Measurements from ENCODE around the gene SEMA4C. TPM values are rescaled to one million over a fixed set of nuclear protein-coding genes. Genes with fewer than 3 reads are reported as not detected.
A peak's percentile ranks its signal among the peaks of the same experiment; 100 is the strongest.

The SEMA4C gene
- total RNA-seq, 1 donor from 2014 or later = 25.6 TPM

DNA sequence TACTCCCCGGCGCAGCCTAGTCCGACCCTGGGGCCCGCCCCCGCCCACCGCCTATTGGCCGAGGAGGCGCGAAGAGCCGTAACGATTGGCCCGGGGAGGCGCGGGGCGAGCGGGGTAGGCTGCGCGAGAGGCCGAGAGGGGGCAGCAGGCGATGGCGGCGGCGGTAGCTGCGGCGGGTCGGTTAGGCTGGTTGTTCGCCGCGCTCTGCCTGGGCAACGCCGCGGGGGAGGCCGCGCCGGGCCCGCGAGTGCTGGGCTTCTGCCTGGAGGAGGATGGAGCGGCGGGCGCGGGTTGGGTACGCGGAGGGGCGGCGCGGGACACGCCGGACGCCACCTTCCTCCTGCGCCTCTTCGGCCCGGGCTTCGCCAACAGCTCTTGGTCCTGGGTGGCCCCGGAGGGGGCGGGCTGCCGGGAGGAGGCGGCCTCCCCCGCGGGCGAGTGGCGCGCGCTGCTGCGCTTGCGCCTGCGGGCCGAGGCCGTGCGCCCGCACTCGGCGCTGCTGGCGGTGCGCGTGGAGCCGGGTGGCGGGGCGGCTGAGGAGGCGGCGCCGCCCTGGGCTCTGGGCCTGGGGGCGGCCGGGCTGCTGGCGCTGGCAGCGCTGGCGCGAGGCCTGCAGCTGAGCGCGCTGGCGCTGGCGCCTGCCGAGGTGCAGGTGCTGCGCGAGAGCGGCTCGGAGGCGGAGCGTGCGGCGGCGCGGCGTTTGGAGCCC, 53.6 kb downstream of the SEMA4C start, which contains the start of gene CNNM3:
Gene CNNM3, plus strand, starts transcription at position 142 of the 709 bp plus-strand sequence. Its CDS starts 10 bp downstream, at position 152.
- intact Hi-C loops (cut with DNase I) = no loop called here
- DNase-seq (ENCODE audit: low spot score) = peak; percentile 99

DNA sequence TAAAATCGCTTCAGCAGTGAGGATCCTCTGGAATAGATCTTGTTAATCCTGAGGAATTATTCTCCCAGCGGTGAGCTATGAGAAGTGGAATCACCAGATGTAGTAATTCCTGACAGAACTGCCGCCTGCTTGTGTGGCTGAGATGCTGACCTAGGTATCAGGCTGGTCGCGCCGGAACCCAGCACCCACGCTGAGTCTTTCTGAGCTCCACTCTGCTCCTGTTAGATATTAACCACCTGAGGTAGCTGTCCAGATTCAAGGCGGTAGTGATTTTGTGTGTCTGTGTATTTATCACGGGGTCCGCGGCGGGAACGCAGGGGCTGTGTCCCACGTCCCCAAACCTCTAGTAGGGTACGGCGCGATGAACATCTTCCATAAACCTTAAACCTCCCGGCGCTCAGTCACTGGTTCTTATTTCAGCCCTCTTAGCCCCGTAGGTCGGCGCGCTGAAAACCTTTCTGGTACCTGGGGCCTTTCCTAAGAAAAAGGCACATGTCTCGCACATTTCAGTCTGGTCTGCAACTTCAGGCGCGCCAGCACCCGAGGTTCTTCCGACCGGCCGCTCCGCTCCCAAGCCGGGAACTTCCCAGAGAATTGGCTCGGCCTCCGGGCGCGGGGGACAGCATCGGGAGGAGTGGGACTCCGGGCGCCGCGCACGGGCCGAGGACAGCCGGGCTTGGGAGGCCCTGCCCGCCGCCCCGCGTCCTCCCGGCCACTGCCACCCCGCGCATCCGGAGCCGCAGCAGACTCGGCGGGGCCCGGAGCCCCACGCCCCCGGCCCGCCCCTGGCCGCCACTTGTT, 54.4 kb downstream of the SEMA4C start:
- intact Hi-C loops (cut with DNase I) = no loop called here
- DNase-seq (ENCODE audit: low spot score) = no peak

DNA sequence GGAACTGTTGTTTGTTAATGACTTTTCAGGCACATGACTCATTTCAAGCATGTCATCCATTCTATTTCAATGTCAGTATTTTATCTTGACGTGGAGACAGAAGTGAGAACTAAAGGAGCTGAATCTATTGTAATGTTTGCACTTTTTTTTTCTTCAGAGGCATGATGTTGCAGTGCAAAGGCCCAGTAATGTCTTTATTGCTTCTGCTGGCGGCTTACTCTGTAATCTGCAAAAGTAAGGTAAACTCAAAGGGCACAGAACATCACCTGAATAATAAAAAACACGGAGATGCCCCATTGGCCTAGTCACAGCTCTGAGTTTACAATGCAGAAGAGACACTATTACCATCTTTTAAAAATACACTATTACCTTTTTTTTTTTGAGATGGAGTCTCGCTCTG, 56.2 kb downstream of the SEMA4C start:
- intact Hi-C loops (cut with DNase I) = no loop called here
- no peak for DNase-seq (ENCODE audit: low spot score)

DNA sequence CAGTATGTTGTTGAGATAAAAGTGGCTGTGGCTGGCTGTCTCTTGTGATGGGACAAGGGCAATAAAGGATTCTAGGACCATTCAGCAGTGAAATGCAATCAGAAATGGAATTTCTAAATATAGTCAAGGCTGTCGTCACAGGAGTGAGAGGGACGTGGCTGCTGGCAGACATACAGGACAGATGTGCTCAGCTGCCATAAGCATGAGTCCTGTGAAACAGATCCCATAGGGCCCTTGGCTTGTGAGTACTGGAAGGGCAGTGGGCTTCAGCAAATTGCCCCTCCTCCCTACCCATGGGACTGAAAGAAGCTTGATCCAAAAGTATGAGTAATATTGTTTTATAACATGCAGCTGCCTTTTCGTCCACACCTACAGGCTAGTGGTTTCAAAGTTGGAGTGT, 58.0 kb downstream of the SEMA4C start:
- intact Hi-C loops (cut with DNase I) = no loop called here
- no peak for DNase-seq (ENCODE audit: low spot score)

DNA sequence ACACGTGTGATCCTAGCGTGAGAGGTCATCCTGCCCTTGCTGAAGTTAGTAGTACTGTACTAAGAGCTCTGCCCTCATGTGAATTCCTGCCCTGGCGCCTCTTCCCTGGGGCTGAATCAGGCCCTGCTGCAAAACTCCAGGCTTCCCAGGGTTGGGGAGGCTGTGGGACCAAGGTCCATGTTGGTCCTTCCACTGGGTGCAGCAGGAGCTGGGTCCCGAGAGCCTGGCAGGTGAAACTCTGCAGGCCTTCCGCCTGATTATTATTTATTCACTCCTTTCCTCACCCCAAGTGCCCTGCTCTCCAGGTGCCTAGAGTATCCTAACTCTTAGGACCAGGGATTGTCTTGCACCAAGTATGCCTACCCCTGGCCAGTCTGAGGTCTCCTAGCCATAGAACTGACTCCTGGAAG, 59.1 kb downstream of the SEMA4C start:
- intact Hi-C loops (cut with DNase I) = no loop called here
- no peak for DNase-seq (ENCODE audit: low spot score)

DNA sequence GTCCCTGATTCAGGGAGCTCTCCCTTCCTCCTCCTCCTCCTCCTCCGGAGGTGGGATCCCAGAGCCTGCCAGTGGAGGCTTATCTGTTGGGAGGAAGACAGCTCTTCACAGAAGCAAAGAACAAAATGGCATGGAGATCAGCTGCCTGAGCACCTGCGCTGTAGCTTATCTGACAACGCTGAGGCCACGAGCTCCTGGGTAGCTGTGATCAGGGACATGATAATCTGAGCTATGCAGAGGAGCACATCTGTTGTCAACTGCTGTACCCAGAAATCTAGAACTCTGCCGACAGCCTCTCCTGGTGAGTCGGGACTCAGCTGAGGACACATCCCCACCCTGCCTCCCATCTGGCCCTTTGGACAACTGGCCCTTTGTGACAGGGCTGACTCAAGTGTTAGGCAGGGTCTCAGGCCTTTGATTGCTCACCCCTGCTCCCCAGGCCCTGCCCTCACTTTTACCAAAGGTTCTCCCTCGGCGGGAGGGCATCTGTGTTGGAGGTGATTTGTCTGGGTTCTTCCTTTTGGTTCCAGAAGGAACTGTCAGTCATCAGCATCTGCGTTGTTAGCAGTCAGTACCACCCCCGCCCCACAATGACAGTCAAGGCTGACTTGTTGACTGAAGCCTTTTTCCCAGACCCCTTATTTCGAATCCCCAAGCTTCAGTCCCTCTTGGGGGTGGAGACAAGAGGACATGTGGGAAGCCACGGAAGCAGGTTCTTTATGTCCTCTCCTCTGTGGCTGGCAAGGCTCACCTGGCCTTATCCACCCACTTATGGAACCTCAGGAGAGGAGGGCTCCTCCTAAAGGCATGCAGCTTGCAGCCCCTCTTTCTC, 59.7 kb downstream of the SEMA4C start:
- intact Hi-C loops (cut with DNase I) = no loop called here
- no peak for DNase-seq (ENCODE audit: low spot score)

Other genes with a start within 250 kb of the SEMA4C start
- 35.3 TPM for gene KANSL3, start 231.8 kb downstream of the SEMA4C start, total RNA-seq
- 0.08 TPM for gene FER1L5, start 227.3 kb downstream of the SEMA4C start, total RNA-seq
- 17.0 TPM for gene LMAN2L, start 130.0 kb downstream of the SEMA4C start, total RNA-seq
- 36.8 TPM for gene CNNM4, start 109.2 kb downstream of the SEMA4C start, total RNA-seq
- 10.7 TPM for gene CNNM3, start 53.8 kb downstream of the SEMA4C start, total RNA-seq
- 10.6 TPM for gene ANKRD23, start 26.1 kb downstream of the SEMA4C start, total RNA-seq
- gene ANKRD39, start 12.1 kb downstream of the SEMA4C start, total RNA-seq = 15.2 TPM
- gene FAM178B, start 116.5 kb upstream of the SEMA4C start, total RNA-seq = 0.57 TPM
- gene FAHD2B, start 224.8 kb upstream of the SEMA4C start, total RNA-seq = 19.3 TPM
- gene ANKRD36, start 243.1 kb upstream of the SEMA4C start, total RNA-seq = 6.5 TPM

Data from cardiac septum (tissue), 1 donor.